Left forelimb (tissue), 1 donor: ENCODE measurements around the gene BRSK2.

ENCODE experiments used
- DNase-seq: peaks from one replicate; pipeline ENCODE4 v3.0.0-alpha.2; 2018; ENCODE audit warnings: low spot score

The BRSK2 gene

GRCh38 chr11:1482581-1483444 is 93.1 kb downstream of the BRSK2 start:
- DNase-seq = no peak

- no peak for DNase-seq
Measured at GRCh38 chr11:1483445-1483961, 93.8 kb downstream of the BRSK2 start.

DNA sequence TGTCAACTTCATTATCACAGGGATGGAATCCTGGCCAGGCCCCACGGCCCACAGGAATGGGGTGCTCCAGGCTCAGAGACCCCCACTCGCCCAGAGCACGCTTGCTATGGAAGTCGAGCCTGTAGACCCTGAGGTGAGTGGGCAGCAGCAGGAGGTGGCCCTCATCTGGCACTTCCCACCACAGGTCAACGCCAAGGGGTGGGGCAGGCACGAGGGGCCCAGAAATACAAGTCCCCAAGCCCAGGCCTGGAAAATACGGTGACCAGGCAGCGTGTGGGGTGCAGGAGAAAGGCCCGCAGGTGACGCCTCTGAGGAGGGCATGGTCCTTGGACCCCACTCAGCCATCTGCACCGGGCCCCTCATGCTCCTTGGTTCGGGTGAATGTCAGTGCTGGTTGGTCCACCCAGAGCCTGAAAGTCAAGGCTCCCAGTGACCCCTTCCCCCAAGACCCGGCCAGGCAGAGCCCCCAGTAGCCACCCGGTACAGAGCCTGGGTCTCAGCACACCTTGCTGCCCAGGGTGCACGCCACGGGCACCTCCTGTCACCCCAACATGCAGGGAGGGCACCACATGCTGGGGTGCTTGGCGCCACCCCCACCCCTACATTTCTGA is 94.4 kb downstream of the BRSK2 start:
- no peak for DNase-seq

DNA sequence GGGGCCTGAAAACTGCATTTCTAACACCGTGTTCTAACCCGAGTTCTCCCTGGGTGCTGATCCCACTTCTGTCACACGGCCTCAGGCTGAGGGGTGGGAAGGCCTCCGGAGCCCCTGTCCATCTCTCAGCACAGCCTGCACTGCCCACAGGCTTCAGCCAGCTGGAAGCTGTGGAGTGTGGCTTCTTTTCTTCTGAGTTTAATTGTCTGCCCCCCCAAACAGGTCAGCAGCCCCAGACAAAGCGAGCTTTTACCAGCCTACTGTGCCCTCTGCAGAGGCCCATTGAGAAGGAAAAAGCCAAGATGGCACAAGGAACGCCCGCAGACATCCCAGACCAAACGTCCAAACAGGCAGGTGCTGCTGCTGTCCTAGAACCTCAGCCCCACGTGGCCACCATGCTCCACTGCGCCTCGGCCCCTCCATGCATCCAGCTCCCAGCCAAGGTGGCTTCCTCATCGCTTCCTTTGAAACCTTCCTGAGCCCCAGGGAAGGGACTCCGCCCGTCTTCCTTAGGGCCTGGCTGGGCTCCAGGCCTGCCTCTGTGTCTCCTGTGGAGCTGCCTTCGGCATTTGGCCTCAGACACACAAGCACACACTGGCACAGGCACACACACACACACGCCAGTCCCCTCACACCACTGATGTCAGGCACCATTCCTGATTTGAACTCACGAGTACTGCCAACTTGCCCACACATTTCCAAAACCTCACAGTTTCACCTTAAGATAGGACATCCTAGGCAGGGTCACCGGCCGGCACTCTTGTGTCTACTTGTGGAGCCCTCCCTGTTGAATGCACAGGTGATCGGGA is 95.2 kb downstream of the BRSK2 start:
- no peak for DNase-seq

DNA sequence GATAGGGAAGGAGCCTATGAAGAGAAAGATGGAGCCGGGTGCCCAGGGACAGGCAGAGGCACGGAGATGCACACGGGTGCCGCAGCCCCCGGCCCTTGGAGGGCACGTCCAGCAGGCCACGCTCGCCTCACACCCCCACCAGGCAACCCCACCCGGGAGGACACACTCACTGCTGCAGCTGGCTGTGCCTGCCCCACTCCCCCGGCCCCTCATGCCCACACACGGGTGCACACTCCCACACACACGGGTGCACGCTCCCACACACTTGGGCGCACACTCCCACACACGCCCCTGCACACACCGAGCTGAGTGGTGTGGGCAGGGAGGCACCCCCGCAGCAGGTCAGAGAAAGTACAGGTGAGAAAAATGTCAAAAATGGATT is 95.8 kb downstream of the BRSK2 start:
- no peak for DNase-seq

GRCh38 chr11:1486054-1486825 is 96.5 kb downstream of the BRSK2 start, which contains the start of gene MOB2:
TSS of gene MOB2 (minus strand) at chr11:1486779. CDS start at chr11:1486556, 223 bp downstream.
- no peak for DNase-seq

DNA sequence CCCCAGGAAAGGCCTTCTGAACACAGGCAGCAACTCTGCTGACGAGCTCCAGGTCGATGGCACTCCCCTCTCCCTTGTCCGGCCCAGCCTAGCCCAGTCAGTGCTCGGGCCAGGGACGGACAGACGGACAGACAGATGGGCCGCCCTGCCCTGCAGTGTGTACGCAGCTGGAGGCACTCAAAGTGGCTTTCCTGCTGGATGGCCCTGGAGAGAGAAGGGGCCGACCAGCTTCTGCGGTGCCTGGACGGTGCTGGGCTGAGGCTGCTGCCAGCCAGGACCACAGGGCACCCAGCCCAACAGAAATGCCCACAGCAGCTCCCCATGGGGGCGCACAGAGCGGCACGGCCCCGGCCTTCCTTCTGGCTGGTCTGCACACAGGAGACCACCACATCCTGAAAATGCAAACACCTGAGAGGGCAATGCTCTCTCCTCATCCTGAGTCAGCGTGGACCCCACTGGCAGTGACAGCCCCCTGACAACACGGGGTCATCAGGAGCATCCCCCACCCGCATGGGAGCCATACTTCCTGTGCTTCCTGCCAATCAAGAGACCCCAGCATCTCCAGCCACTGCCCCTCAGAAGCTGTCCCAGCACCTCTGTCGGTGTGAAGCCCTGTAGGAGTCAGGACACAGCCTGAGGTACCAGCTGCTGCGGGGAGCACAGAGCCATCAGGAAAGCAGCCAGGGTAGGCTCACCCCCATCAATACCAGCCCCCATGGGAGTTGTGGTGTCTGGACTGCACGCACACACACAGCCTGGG is 97.5 kb downstream of the BRSK2 start:
- no peak for DNase-seq

GRCh38 chr11:1487851-1488574 is 98.3 kb downstream of the BRSK2 start:
- no peak for DNase-seq

DNA sequence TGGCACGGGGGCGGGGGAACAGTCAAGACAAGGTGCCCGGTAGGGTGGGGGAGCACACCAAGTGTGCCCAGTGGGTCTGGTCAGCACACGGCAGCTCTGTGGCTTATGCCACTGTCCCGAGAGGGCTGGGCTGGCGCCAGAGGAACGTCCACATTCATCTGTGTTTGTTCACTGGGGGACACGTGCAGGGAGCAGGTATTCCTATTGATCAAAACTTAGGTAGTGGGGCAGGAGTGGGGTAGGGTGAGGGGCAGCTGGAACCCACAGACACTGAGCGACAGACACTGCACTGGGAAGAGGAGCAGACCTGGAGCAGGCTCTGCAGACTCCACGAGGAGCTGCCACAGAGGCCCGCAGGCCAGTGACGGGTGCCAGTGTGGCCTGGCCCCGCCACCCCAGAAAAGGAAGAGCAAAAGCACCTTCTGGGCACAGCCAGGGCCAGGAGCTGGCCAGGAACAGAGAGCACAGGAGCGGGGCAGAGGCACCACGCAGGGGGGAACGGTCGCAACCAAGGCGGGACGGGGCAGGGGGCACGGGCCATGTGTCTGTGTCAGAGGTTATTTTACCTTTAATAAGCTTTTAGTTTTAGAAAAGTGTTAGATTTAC is 98.9 kb downstream of the BRSK2 start:
- DNase-seq = no peak

DNA sequence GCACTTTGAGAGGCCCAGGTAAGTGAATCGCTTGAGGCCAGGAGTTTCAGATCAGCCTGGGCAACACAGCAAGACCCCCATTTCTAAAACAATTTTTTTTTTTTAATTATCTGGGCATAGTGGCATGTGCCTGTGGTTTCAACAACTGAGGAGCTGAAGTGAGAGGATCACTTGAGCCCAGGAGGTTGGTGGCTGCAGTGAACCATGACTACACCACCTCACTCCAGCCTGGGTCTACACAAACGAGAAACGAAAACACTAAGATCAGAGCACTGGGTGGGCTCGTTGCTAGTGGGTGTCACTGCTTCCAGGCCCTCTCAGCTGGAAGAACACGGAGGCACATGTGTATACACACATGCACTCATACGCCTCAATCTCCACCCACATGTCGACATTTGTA is 100.9 kb downstream of the BRSK2 start:
- no peak for DNase-seq

GRCh38 chr11:1491379-1491778 is 101.6 kb downstream of the BRSK2 start:
- no peak for DNase-seq

- no peak for DNase-seq
Measured at GRCh38 chr11:1493650-1494244, 104.0 kb downstream of the BRSK2 start.

DNA sequence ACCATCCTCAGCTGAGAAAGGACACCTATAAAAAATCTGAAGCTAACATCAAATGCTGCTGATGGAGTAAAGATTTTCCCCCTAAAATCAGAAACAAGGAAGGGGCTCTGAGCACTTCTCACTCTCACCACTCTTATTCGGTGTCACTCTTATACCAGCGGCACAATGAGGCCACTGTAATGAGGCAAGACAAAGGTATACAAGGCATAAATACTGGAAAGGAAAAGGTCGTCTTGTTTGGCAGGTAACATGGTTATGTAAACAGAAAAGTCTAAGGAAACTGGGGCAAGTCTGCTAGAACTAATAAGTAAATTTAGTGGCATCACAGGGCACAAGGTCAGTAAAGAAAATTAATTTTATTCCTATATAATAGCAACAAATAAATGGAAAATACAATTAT is 104.9 kb downstream of the BRSK2 start:
- no peak for DNase-seq

- no peak for DNase-seq
Measured at GRCh38 chr11:1496091-1496760, 106.5 kb downstream of the BRSK2 start.

GRCh38 chr11:1496761-1497095 is 107.0 kb downstream of the BRSK2 start:
- no peak for DNase-seq

- no peak for DNase-seq
Measured at GRCh38 chr11:1497600-1497999, 107.9 kb downstream of the BRSK2 start.

GRCh38 chr11:1498262-1498661 is 108.5 kb downstream of the BRSK2 start:
- no peak for DNase-seq

DNA sequence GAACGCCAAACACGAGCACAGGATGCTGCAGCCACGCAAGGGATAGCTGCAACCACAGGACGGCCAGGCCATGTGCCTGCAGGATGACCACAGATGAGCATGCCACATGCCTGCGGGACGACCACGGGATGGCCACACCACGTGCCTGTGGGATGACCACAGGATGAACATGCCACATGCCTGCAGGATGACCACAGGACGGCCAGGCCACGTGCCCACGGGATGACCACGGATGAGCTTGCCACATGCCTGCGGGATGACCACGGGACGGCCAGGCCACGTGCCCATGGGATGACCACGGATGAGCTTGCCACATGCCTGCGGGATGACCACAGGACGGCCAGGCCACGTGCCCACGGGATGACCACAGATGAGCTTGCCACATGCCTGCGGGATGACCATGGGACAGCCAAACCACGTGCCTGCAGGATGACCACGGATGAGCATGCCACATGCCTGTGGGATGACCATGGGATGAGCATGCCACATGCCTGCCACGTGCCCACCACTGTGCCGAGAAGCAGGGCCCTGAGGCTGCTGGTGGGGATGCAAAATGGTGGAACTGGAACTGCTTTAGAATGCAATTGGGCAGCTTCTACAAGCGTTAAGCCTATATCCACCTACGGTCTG is 109.6 kb downstream of the BRSK2 start:
- no peak for DNase-seq

DNA sequence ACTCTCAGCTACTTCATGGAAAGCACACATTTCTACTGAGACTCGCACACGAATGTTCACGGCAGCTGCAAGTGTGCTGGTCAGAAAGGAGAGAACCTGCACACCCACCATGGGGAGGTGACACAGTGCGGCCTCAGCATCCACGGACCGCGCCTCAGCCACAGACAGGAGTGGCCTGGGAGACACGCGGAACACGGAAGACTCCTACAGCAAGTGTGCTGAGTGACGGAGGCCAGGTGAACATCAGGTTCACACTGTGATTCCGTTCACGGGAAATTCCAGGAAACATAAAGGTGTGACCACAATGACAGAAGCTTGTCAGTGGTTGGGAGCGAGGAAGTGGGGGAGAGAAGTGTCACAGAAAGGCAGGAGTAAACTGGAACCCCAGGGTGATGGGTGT is 110.2 kb downstream of the BRSK2 start:
- no peak for DNase-seq
